OCI-LY7 (cell line): ENCODE results near the gene TLX1. TPM values are rescaled to one million over a fixed set of nuclear protein-coding genes. Genes with fewer than 3 reads are reported as not detected.

Source experiments
- BruUV-seq: library from RNA; stranded (reverse); fragments of 400-500 nt; replicated peaks from 2 replicates; lab custom pipeline; 2021; lab: Mats Ljungman, UMichigan
- CTCF ChIA-PET: fragments of 300-600 bp; sonication (Branson Sonifier 250); formaldehyde crosslinking; loops from one replicate; lab custom pipeline; 2022; ENCODE audit warnings: antibody characterized with exemption; ENCODE audit not compliant: unreplicated experiment; lab: Charles Lee
- POLR2A ChIA-PET: fragments of 300-600 bp; sonication (Branson Sonifier 250); formaldehyde crosslinking; loops from one replicate; lab custom pipeline; 2022; ENCODE audit warnings: antibody characterized with exemption; lab: Charles Lee
- DNase-seq: peaks from one replicate; pipeline ENCODE4 v3.0.0-alpha.2; 2015; ENCODE audit warnings: low spot score
- H2AFZ ChIP-seq: fragments of 200-600 bp; sonication (generic), shearing (Covaris generic); 2 replicates; pipeline ENCODE4 v1.6.1; 2014; ENCODE audit warnings: mild to moderate bottlenecking, antibody characterized with exemption, low read length, moderate library complexity
- H3K27ac ChIP-seq: fragments of 200-600 bp; sonication (generic); 2 replicates; pipeline ENCODE4 v1.5.1; 2014; ENCODE audit warnings: mixed run types, low read depth, mild to moderate bottlenecking, moderate library complexity, low read length, inconsistent platforms; ENCODE audit not compliant: poor library complexity, severe bottlenecking
- H3K36me3 ChIP-seq: fragments of 200-600 bp; sonication (generic); 2 replicates; pipeline ENCODE4 v1.6.1; 2014; ENCODE audit warnings: mild to moderate bottlenecking, antibody characterized with exemption, low read length, moderate library complexity, mixed read lengths; ENCODE audit not compliant: insufficient read depth
- H3K4me1 ChIP-seq: fragments of 200-600 bp; sonication (generic); 2 replicates; pipeline ENCODE4 v1.5.1; 2014; ENCODE audit warnings: mild to moderate bottlenecking, low read length; ENCODE audit not compliant: insufficient read depth, poor library complexity, severe bottlenecking
- H3K4me2 ChIP-seq: fragments of 200-600 bp; sonication (generic); 2 replicates; pipeline ENCODE4 v1.6.1; 2014; ENCODE audit warnings: mild to moderate bottlenecking, low read length
- H3K4me3 ChIP-seq: fragments of 200-600 bp; sonication (generic); 2 replicates; pipeline ENCODE4 v1.5.1; 2014; ENCODE audit warnings: mild to moderate bottlenecking, low read depth, low read length; ENCODE audit not compliant: poor library complexity, severe bottlenecking
- H3K79me2 ChIP-seq: fragments of 200-600 bp; sonication (generic); 2 replicates; pipeline ENCODE4 v1.6.1; 2016; ENCODE audit warnings: low read depth, mild to moderate bottlenecking, low read length, moderate library complexity, mixed read lengths; ENCODE audit not compliant: insufficient read depth
- H3K9me2 ChIP-seq: fragments of 200-600 bp; sonication (generic); 2 replicates; pipeline ENCODE4 v1.6.1; 2016; ENCODE audit warnings: mild to moderate bottlenecking, low read length, mixed read lengths; ENCODE audit not compliant: insufficient read depth
- H3K9me3 ChIP-seq: fragments of 200-600 bp; sonication (generic); 2 replicates; pipeline ENCODE4 v1.6.1; 2014; ENCODE audit warnings: mild to moderate bottlenecking, mixed run types, low read length, mixed read lengths
- H4K20me1 ChIP-seq: fragments of 200-600 bp; sonication (generic); 2 replicates; pipeline ENCODE4 v1.6.1; 2014; ENCODE audit warnings: mild to moderate bottlenecking, antibody characterized with exemption, low read length, moderate library complexity, mixed read lengths; ENCODE audit not compliant: insufficient read depth
- EZH2phosphoT487 ChIP-seq: fragments of 200-600 bp; sonication (generic); IDR thresholded peaks from 2 replicates; pipeline ENCODE4 v1.6.1; 2018; ENCODE audit warnings: low read depth, borderline replicate concordance, mild to moderate bottlenecking, mixed run types, antibody characterized with exemption, low read length, moderate library complexity, mixed read lengths
- intact Hi-C: fragments of 100-400 bp; cut with micrococcal nuclease; formaldehyde crosslinking; loops from one replicate; pipeline ENCODE4 v1.10.0; 2022; ENCODE audit not compliant: unreplicated experiment
- total RNA-seq, 2 experiments: library from RNA; depleted of rRNA in 1 of 2; stranded (reverse); fragments of >200 nt in 1 of 2; shearing (Covaris generic) in 1 of 2; gene quantifications; 2 replicates each; pipeline ENCODE4 v1.2.3, GENCODE V29; 2014 to 2022
- TF ChIP-seq, protein P1 (sequence below): fragments of 200-600 bp; sonication (generic); conservative IDR thresholded peaks from 2 replicates; pipeline ENCODE4 v1.5.1; 2014; ENCODE audit warnings: mild to moderate bottlenecking, antibody characterized with exemption, low read length, moderate library complexity, mixed read lengths

Gene TLX1
- total RNA-seq, 2 experiments from 2014 or later = not detected

DNA sequence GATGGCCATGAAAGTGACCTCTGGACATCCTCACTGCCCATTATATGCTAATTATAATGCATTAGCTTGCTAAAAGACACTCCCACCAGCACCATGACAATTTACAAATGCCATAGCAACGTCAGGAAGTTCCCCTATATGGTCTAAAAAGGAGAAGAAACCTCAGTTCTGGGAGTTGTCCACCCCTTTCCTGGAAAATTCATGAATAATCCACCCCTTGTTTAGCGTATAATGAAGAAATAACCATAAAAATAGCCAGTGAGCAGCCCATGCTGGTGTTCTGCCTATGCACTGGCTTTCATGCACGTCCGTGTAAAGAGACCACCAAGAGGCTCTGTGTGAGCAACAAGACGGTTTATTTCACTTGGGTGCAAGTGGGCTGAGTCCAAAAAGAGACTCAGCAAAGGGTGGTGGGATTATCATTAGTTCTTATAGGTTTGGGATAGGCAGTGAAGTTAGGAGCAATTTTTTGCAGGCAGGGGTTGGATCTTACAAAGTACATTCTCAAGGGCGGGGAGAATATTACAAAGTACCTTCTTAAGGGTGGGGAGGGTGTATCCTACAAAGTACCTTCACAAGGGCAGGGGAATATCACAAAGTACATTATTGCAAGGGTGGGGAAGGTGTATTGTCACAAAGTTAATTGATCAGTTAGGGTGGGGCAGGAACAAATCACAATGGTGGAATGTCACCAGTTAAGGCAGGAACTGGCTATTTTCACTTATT lies 52.5 kb downstream of the TLX1 start:
- H3K4me3 ChIP-seq = no peak overlapping the region
- no peaks in the 10 kb centered on the region for H3K9me3 ChIP-seq
- no peaks in the 10 kb centered on the region for H3K79me2 ChIP-seq
- no peak overlapping the region for H3K27ac ChIP-seq
- H3K36me3 ChIP-seq = no peaks in the 10 kb centered on the region
- ChIA-PET CTCF (no interaction called here), POLR2A (no interaction called here)
- no peak for TF ChIP-seq EZH2phosphoT487
- TF ChIP-seq, protein P1, sequence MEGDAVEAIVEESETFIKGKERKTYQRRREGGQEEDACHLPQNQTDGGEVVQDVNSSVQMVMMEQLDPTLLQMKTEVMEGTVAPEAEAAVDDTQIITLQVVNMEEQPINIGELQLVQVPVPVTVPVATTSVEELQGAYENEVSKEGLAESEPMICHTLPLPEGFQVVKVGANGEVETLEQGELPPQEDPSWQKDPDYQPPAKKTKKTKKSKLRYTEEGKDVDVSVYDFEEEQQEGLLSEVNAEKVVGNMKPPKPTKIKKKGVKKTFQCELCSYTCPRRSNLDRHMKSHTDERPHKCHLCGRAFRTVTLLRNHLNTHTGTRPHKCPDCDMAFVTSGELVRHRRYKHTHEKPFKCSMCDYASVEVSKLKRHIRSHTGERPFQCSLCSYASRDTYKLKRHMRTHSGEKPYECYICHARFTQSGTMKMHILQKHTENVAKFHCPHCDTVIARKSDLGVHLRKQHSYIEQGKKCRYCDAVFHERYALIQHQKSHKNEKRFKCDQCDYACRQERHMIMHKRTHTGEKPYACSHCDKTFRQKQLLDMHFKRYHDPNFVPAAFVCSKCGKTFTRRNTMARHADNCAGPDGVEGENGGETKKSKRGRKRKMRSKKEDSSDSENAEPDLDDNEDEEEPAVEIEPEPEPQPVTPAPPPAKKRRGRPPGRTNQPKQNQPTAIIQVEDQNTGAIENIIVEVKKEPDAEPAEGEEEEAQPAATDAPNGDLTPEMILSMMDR = no peak
- DNase-seq = no peak
- no peak overlapping the region for H3K4me2 ChIP-seq
- H2AFZ ChIP-seq = no peak overlapping the region
- BruUV-seq = no TSS peak
- no peaks in the 10 kb centered on the region for H3K9me2 ChIP-seq
- no peaks in the 10 kb centered on the region for H4K20me1 ChIP-seq
- intact Hi-C loops = no loop called here
- H3K4me1 ChIP-seq = no peaks in the 10 kb centered on the region

Other genes starting within 250 kb of the TLX1 start
- gene SLF2, start 218.3 kb upstream of the TLX1 start, total RNA-seq (2014; rRNA removed; shearing (Covaris generic)) = 50.9 and 58.2 TPM in 2 replicates
- 52.1 and 52.3 TPM in 2 replicates for gene SLF2, start 218.3 kb upstream of the TLX1 start, total RNA-seq (2022)
- 0.41 TPM in 1 of 2 replicates, not detected in the other for gene SEMA4G, start 161.8 kb upstream of the TLX1 start, total RNA-seq (2014; rRNA removed; shearing (Covaris generic))
- gene SEMA4G, start 161.8 kb upstream of the TLX1 start, total RNA-seq (2022) = 0.17 and 0.21 TPM in 2 replicates
- 51.9 and 56.2 TPM in 2 replicates for gene MRPL43, start 143.8 kb upstream of the TLX1 start, total RNA-seq (2014; rRNA removed; shearing (Covaris generic))
- 49.8 and 53.8 TPM in 2 replicates for gene MRPL43, start 143.8 kb upstream of the TLX1 start, total RNA-seq (2022)
- 14.5 and 15.8 TPM in 2 replicates for gene TWNK, start 143.8 kb upstream of the TLX1 start, total RNA-seq (2014; rRNA removed; shearing (Covaris generic))
- gene TWNK, start 143.8 kb upstream of the TLX1 start, total RNA-seq (2022) = 20.3 and 21.7 TPM in 2 replicates
- gene LZTS2, start 131.5 kb upstream of the TLX1 start, total RNA-seq (2014; rRNA removed; shearing (Covaris generic)) = 10.4 and 13.6 TPM in 2 replicates
- gene LZTS2, start 131.5 kb upstream of the TLX1 start, total RNA-seq (2022) = 20.3 and 20.5 TPM in 2 replicates
- gene PDZD7, start 100.2 kb upstream of the TLX1 start, total RNA-seq (2014; rRNA removed; shearing (Covaris generic)) = 1.4 and 2.1 TPM in 2 replicates
- 1.6 and 1.8 TPM in 2 replicates for gene PDZD7, start 100.2 kb upstream of the TLX1 start, total RNA-seq (2022)
- 0.41 TPM in 1 of 2 replicates, not detected in the other for gene SFXN3, start 100.1 kb upstream of the TLX1 start, total RNA-seq (2014; rRNA removed; shearing (Covaris generic))
- gene SFXN3, start 100.1 kb upstream of the TLX1 start, total RNA-seq (2022) = 0.11 TPM in 1 of 2 replicates, not detected in the other
- gene KAZALD1, start 69.3 kb upstream of the TLX1 start, total RNA-seq (2014; rRNA removed; shearing (Covaris generic)) = 9.7 and 18.8 TPM in 2 replicates
- 32.2 and 36.4 TPM in 2 replicates for gene KAZALD1, start 69.3 kb upstream of the TLX1 start, total RNA-seq (2022)
- gene LBX1, start 98.2 kb downstream of the TLX1 start, total RNA-seq (2014; rRNA removed; shearing (Covaris generic)) = not detected in 2 replicates
- gene LBX1, start 98.2 kb downstream of the TLX1 start, total RNA-seq (2022) = not detected in 2 replicates
- gene BTRC, start 222.9 kb downstream of the TLX1 start, total RNA-seq (2014; rRNA removed; shearing (Covaris generic)) = 6.1 and 7.3 TPM in 2 replicates
- gene BTRC, start 222.9 kb downstream of the TLX1 start, total RNA-seq (2022) = 17.2 and 17.8 TPM in 2 replicates